A673 (cell line): ENCODE measurements around the gene DDR1.

ENCODE experiments used
- EZH2 ChIP-seq: fragments of 200-600 bp; sonication (generic); IDR thresholded peaks from 2 replicates; pipeline ENCODE4 v1.6.1; 2017; ENCODE audit warnings: borderline replicate concordance, low read depth, mild to moderate bottlenecking, mixed read lengths, antibody characterized with exemption, low read length; ENCODE audit not compliant: poor library complexity, severe bottlenecking
- TF ChIP-seq, protein P1 (sequence below): fragments of 300-800, 200-600 bp; sonication (generic); conservative IDR thresholded peaks from 2 replicates; pipeline ENCODE4 v1.5.1; 2017; ENCODE audit warnings: low read depth, mild to moderate bottlenecking, antibody characterized with exemption, low read length, moderate library complexity, mixed read lengths

DNA sequence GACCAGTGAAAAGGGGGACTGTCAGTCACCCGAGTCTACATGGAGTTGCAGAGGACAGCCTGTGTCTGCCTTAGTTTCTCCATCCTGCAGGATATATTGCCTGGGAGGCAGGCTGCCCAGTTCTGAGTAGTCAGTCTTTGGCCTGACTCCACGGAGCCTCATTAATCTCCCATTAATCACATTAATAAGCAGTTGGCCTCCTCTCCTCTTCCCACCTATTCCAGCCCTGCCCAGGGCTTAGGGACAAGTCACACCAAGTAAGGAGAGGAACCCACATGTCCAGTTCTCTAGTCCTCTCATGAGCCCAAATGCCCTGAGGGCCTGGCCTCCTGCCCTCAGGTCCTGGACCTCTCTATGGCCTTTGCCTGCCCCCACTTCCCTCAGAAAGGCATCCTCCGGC is 55.2 kb downstream of the DDR1 start:
- TF ChIP-seq, protein P1, sequence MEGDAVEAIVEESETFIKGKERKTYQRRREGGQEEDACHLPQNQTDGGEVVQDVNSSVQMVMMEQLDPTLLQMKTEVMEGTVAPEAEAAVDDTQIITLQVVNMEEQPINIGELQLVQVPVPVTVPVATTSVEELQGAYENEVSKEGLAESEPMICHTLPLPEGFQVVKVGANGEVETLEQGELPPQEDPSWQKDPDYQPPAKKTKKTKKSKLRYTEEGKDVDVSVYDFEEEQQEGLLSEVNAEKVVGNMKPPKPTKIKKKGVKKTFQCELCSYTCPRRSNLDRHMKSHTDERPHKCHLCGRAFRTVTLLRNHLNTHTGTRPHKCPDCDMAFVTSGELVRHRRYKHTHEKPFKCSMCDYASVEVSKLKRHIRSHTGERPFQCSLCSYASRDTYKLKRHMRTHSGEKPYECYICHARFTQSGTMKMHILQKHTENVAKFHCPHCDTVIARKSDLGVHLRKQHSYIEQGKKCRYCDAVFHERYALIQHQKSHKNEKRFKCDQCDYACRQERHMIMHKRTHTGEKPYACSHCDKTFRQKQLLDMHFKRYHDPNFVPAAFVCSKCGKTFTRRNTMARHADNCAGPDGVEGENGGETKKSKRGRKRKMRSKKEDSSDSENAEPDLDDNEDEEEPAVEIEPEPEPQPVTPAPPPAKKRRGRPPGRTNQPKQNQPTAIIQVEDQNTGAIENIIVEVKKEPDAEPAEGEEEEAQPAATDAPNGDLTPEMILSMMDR = no peak
- TF ChIP-seq EZH2 = no peak
